Activated CD4-positive, alpha-beta T cell treated with anti-CD3 and anti-CD28 coated beads, Interleukin-2, Interleukin-4, amounts not matched to agents 100 ng/mL and 50 ng/mL, durations not matched to agents 16 hours and 8 hours (primary cell): Measurements from ENCODE around the gene PTGFRN.
A peak's percentile ranks its signal among the peaks of the same experiment; 100 is the strongest.
"Not testable (repeated sequence)": the region's sequence is repeated elsewhere in the genome, so short reads cannot be mapped to it uniquely, and the experiment has no call there.

Source experiments
- DNase-seq: peaks from one replicate; pipeline ENCODE4 v3.0.0-alpha.2; 2020; ENCODE audit warnings: low spot score

The PTGFRN gene

GRCh38 chr1:116909512-116910378 lies at the start of gene PTGFRN:
TSS of gene PTGFRN (plus strand) at chr1:116909916. CDS start at chr1:116910204, 288 bp downstream.
- DNase-seq: peak; percentile 14

GRCh38 chr1:116860167-116860566 lies 49.5 kb upstream of the PTGFRN start:
- DNase-seq: not testable (repeated sequence)

- DNase-seq: no peak
Measured at GRCh38 chr1:116861137-116861536, 48.6 kb upstream of the PTGFRN start.

GRCh38 chr1:116863031-116863430 lies 46.7 kb upstream of the PTGFRN start:
- not testable (repeated sequence) for DNase-seq

GRCh38 chr1:116866478-116866877 lies 43.2 kb upstream of the PTGFRN start:
- not testable (repeated sequence) for DNase-seq

GRCh38 chr1:116868385-116868784 lies 41.3 kb upstream of the PTGFRN start:
- DNase-seq: no peak

GRCh38 chr1:116869611-116870010 lies 40.1 kb upstream of the PTGFRN start:
- DNase-seq: no peak

GRCh38 chr1:116870300-116870699 lies 39.4 kb upstream of the PTGFRN start:
- DNase-seq: no peak

GRCh38 chr1:116871779-116872146 lies 38.0 kb upstream of the PTGFRN start:
- no peak for DNase-seq

- DNase-seq: peak; percentile 38
Measured at GRCh38 chr1:116873680-116874271, 35.9 kb upstream of the PTGFRN start.

GRCh38 chr1:116874733-116875249 lies 34.9 kb upstream of the PTGFRN start:
- no peak for DNase-seq

GRCh38 chr1:116875391-116875790 lies 34.3 kb upstream of the PTGFRN start:
- DNase-seq: no peak

- not testable (repeated sequence) for DNase-seq
Measured at GRCh38 chr1:116875946-116876345, 33.8 kb upstream of the PTGFRN start.

GRCh38 chr1:116877141-116877818 lies 32.4 kb upstream of the PTGFRN start:
- DNase-seq: no peak

- DNase-seq: no peak
Measured at GRCh38 chr1:116878804-116879477, 30.8 kb upstream of the PTGFRN start.

GRCh38 chr1:116879478-116880133 lies 30.1 kb upstream of the PTGFRN start:
- DNase-seq: no peak

- DNase-seq: no peak
Measured at GRCh38 chr1:116880917-116881316, 28.8 kb upstream of the PTGFRN start.

GRCh38 chr1:116881879-116882520 lies 27.7 kb upstream of the PTGFRN start:
- DNase-seq: peak; percentile 68

- DNase-seq: no peak
Measured at GRCh38 chr1:116882866-116883265, 26.9 kb upstream of the PTGFRN start.

GRCh38 chr1:116886291-116886878 lies 23.3 kb upstream of the PTGFRN start:
- no peak for DNase-seq

GRCh38 chr1:116887212-116887611 lies 22.5 kb upstream of the PTGFRN start:
- no peak for DNase-seq
